HG02970 (cell line): Measurements from ENCODE around the gene TNFRSF8.

ENCODE experiments used
- ATAC-seq: cut with Tn5 transposase; IDR thresholded peaks from one replicate; pipeline ENCODE4 v1.9.1; 2021; ENCODE audit warnings: mild to moderate bottlenecking, moderate library complexity, moderate number of reproducible peaks; ENCODE audit not compliant: unreplicated experiment, low FRiP score

The TNFRSF8 gene

DNA sequence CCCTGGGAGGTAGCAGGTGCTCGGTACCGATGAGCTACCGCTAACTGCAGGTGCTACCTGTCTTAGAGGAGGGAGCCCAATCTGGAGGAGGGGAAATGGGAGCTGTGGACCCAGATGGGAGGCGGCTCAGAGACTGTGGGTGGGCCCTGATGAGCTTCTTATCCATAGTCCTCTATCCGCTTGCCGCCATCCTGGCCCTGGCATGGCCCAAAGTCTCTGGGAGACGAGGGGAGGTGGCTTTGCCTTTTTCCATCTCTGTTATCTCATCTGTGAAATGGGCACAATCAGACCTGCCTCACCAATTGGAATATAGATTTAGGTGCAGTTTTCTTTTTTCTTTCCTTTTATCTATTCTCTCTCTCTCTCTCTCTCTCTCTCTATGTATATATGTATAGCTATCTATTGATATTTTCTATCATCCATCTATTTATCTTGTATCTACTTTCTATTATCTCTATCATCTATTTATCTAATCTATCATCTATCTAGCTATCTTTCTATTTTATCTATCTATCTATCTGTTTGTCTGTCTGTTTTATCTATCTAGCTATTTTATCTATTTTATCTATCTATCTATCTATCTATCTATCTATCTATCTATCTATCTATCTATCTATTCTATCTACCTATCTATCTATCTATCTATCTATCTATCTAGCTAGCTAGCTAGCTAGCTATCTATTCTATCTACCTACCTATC, 120.1 kb downstream of the TNFRSF8 start:
- ATAC-seq, result no peak

DNA sequence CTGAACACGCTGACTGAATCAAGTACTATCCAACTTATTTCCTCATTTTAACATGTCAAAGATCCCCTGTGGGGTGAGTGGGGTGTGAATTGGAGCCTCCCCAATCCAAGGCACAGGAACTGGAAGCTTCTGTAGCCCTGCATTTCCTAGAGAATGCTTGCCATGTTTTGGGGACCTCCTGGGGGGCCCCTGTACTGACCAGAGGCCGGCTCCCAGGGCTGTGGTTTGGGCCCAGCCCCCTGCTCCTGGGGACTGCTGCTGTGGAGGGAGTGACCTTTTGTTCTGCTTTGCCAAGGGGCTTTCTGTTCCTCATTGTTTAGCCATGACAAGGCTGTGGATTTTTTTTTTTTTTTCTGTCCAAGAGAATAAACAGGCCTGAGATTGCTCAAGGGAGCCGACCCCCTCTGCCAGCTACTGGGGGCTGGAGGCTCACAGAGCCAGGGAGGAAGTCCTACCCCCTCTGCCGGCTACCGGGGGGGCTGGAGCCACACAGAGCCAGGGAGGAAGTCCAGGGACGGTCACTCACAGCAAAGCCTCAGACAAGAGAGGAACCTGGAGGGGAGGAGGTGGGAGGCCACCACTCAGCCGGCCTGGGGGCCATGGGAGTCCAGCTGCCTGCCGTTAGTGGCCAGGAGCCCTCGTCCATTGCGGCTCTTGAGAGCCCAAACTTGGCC, 121.0 kb downstream of the TNFRSF8 start:
- ATAC-seq, result no peak

DNA sequence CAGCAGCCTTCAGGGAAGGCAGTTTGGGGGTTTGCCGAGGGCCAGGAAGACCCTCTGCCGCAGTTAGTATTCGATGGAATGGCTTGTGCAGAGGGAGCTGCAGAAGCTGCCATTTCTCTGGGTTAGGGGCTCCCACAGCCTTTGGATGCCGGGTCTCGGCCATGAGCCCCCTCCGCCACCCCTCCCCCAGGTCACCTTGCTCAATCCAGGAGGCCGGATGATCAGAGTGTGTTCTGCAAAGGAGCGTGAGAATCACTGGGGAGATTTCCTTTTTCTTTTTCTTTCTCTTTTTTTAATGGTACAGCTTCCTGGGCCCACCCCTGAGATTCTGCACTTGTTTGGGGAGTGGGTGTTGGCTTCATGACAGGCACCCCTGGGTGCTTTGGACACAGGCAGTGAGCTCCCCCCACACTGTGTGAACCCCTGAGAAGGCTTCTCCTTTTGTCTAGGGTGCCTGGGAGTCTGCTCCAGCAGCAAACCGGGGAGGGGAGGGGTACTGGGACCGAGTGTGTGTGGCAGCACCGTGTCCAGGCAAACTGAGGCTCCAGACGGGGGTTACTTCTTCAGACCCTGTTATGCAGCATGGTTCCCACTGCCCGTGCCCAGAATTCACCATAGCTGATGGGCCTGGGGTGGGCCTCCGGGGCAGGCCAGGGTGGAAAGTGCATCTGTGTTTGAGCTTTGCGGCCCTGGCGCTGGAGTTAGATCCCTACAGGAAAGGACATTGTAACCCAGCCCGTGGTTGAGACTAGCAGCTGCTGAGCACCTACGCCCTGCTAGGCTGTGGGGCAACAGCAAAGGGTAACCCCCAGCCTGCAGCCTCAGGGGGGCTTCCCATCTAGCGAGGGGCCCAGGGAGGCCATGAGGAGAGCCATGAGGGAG, 122.2 kb downstream of the TNFRSF8 start:
- ATAC-seq, result no peak

DNA sequence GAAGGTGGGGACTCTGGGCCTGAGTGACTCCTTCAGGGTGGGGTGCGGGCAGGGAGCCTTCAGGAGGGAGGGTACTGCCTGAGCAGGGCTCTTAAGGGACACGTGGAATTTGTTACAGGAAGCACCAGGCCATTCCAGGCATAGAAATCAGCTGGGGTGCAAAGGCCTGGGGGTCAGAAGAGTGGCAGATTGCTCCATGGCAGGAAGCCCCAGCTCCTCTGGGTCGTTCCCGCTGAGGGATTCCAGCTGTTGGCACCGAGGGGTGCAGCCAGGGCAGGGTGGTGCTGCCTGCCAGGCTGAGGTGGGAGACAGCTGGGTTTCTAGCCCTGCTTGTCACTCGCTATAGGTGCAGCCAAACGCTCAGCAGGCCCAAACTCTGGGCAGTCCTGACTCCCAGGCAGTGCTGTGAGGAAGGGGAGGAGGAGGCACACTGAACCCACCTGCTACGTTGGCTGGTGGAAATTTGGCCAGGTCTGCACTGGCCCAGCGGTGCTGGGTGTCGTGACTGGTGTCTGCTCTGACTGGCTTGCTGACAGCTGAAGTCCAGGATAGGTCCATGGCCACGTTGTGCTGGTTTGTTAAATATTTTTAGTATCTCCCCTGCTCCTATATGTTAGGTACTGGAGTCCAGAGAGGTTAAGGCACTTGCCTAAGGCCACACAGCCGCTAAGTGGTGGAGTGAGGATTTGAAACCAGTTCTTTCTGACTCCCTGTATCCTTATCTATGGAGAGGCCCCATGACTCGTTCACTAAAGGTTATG, 123.0 kb downstream of the TNFRSF8 start:
- ATAC-seq, result no peak

DNA sequence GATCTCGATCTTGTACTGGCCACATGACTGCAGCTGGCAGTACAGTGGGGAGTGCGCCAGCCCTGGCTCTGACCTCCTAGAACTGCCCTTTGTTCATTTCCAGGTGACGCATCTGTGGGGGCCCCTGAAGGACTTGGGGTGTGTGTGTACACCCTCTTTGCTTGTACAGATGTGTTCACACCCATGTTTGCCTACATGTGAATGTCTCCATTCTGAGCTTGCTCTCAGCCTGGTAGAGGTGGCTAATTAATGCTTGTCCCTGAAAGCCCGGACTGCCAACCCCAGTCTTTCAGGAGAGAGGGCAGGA, 123.5 kb downstream of the TNFRSF8 start:
- ATAC-seq, result no peak

DNA sequence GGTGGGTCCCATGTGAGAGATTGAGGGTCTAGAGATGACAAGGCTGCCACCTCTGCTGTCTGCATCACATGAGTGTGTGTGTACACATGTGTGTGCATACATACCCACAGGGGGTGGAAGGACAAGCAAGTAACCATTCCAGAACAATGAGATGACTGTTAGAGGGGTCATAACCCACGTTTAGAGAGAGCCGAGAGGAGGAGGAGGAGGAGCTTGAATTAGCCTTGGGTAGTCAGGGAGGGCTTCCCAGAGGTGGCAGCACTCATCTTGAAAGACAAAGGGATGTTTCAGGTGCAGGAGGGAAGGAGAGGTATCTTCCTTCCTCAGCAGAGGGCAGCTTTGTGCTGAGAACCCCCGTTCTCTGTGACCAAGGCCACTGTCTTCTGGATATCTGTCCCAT, 125.0 kb downstream of the TNFRSF8 start:
- no peak for ATAC-seq

DNA sequence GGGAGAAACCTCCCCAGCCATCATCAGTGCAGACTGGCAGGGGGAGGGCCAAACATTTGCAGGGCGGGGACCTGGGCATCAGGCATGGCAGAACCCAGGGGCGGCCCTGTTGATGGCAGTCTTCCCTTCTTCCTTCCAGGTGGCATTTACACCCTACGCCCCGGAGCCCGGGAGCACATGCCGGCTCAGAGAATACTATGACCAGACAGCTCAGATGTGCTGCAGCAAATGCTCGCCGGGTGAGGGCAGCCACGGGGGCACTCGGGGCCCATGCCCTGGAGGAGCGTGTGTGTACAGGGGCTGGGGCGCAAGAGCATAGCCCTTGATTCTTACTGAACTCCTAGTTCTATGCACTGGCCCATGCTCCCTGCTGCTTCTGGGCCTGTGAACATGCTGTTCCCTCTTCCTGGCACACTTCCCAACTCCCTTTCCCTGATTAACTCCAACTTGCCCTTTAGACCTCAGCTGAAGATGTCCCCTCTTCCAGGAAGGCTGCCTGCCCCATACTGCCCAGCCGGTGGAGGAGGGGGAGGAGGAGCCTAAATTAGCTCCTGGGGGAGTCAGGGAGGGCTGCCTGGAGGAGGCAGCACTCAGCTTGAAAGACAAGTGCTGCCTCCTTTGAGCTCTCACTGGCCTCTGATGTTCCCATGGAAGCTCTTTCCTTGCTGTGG, 125.7 kb downstream of the TNFRSF8 start:
- no peak for ATAC-seq

DNA sequence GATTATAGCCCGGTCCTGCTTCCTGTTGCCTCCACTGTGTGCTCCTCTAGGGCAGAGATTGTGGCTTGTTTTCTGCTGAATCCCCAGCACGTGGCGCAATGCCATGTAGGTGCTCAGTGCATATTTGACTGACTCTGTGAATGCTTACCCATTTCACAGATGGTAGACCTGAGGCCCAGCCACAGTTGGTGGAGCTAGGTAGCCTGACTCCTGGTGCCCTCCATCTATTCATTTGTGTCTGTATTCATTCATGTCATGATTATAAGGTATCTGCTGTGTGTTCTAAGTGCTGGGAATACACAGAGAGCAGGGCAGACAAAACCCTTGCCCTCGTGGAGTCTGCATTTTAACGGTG, 126.2 kb downstream of the TNFRSF8 start:
- no peak for ATAC-seq

DNA sequence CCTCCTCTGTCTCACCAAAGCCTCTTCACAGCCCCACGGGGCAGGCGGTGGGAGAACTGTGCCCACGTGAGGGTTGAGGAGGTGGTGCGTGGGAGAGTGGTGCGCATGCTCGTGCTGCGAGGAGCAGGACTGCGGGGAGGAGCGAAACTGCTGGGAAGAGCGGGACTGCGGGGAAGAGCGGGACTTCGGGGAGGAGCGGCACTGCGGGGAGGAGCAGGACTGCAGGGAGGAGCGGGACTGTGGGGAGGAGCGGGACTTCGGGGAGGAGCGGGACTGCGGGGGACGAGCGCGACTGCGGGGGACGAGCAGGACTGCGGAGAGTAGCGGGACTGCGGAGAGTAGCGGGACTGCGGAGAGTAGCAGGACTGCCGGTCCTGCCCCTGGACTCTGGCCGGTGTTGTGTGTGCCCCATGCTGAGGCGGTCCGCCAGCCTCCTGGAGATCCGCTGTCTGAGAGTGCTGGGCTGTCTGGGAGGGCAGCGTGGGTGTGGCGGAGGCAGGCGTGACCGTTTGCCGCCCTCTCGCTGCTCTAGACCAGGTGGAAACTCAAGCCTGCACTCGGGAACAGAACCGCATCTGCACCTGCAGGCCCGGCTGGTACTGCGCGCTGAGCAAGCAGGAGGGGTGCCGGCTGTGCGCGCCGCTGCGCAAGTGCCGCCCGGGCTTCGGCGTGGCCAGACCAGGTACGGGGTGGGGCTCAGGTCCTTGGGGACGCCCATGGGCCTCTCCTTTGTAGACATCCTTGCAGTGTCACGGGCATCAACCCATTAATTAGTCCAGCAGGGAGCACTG, 128.3 kb downstream of the TNFRSF8 start:
- ATAC-seq, result no peak
